Measurements from ENCODE around the gene PXDN. TPM values are rescaled to one million over a fixed set of nuclear protein-coding genes. Genes with fewer than 3 reads are reported as not detected.

Gene PXDN
- total and polyA plus RNA-seq, 2 of the 4 experiments (the other 2 are of a cell fraction), result 153 to 332 TPM

GRCh38 chr2:1757567-1757966 is 13.3 kb upstream of the PXDN start:
- peak overlapping the region; percentile 65 for H3K4ac ChIP-seq (ENCODE audit: low read depth, low read length)
- peak overlapping the region; percentile 13 for H4K91ac ChIP-seq (ENCODE audit: insufficient read depth, low read depth, low read length)
- no CpG with 5 or more reads among the region's 4 CpGs for WGBS, 2 experiments (ENCODE audit: extremely low coverage in 2 of 2, insufficient read length in 1 of 2)
- H3K79me1 ChIP-seq (ENCODE audit: low read depth in 1 of 2, low read length in 2 of 2), result peaks cover 0 to 12% of the 10 kb centered on the region in 2 experiments; a peak in 2 of 4 replicates
- peak overlapping the region; percentile 70; the same call in 1 of the 2 replicates for H2AK5ac ChIP-seq (ENCODE audit: low read depth, low read length)
- ATAC-seq (ENCODE audit: low read depth) (no peak), DNase-seq (no peak)
- H3K4me2 ChIP-seq (ENCODE audit: low read depth, low read length), result no peak overlapping the region
- no peak overlapping the region for H3K4me3 ChIP-seq (ENCODE audit: insufficient read depth, low read depth, low read length)
- no peak overlapping the region for H3K23ac ChIP-seq (ENCODE audit: low read depth, low read length)
- H2BK20ac ChIP-seq (ENCODE audit: low read depth, low read length), result peak overlapping the region; percentile 65
- peaks cover 2% of the 10 kb centered on the region; the same call in 1 of the 2 replicates for H3K9me3 ChIP-seq (ENCODE audit: control insufficient read depth, insufficient read depth, low read length)
- H3K27me3 ChIP-seq (ENCODE audit: control insufficient read depth, insufficient read depth, low read length), result no peaks in the 10 kb centered on the region
- ChIA-PET POLR2A (ENCODE audit: unreplicated experiment) (no interaction called here), CTCF (interaction anchor here (1.4 kb wide), 1 partner anchor 12 kb away, joined by 8 read pairs; no protein-coding TSS in a partner anchor)
- peak overlapping the region in 1 of 2 experiments; percentile 46; a peak in 1 of 4 replicates for H4K8ac ChIP-seq (ENCODE audit: low read depth in 2 of 2, low read length in 2 of 2)
- peaks cover 17% of the 10 kb centered on the region for H3K9me1 ChIP-seq (ENCODE audit: insufficient read depth, low read length)
- BruUV-seq (replicated peaks), result no TSS peak
- no peak overlapping the region for H2AFZ ChIP-seq (replicated peaks; ENCODE audit: low read length, poor library complexity)
- dilution Hi-C loops (cut with HindIII; ENCODE audit: low sequenced_read_pairs, unreplicated experiment), result no loop called here
- no peak overlapping the region for H3K27ac ChIP-seq (ENCODE audit: insufficient read depth, low read length)
- no peak overlapping the region for H3K18ac ChIP-seq (ENCODE audit: low read depth, low read length)
- H3K14ac ChIP-seq (replicated peaks; ENCODE audit: low read depth, low read length), result 0 out of 2 replicates have a peak overlapping the region, but pooled peaks have one; percentile 13
- H2BK5ac ChIP-seq (ENCODE audit: low read depth, low read length, poor library complexity, severe bottlenecking), result no peak overlapping the region
- H3K9ac ChIP-seq (ENCODE audit: low read depth, low read length), result no peak overlapping the region
- H3K56ac ChIP-seq (ENCODE audit: extremely low read depth, insufficient read depth, low read length), result no peak overlapping the region
- H4K20me1 ChIP-seq (ENCODE audit: insufficient read depth, low read length), result peaks cover 5% of the 10 kb centered on the region
- TF ChIP-seq CTCF (conservative IDR thresholded peaks at IDR 0.05; ENCODE audit: low read depth, low read length) (no peak), FOS (IDR thresholded peaks at IDR 0.05; ENCODE audit: low read depth, low read length) (no peak), ELK1 (IDR thresholded peaks at IDR 0.05; ENCODE audit: borderline replicate concordance, low read depth, low read length) (no peak), SMC3 (IDR thresholded peaks at IDR 0.05; ENCODE audit: low read depth, low read length) (no peak), RCOR1 (IDR thresholded peaks at IDR 0.05; ENCODE audit: insufficient replicate concordance, low read length) (no peak), MAFK (IDR thresholded peaks at IDR 0.05; ENCODE audit: low read depth, low read length) (no peak), NFE2L2 (IDR thresholded peaks at IDR 0.05; ENCODE audit: low read depth, low read length) (no peak), MAZ (IDR thresholded peaks at IDR 0.05; ENCODE audit: borderline replicate concordance, low read depth, low read length) (no peak), RFX5 (IDR thresholded peaks at IDR 0.05; ENCODE audit: low read depth, low read length) (no peak), USF2 (IDR thresholded peaks at IDR 0.05; ENCODE audit: low read depth, low read length) (no peak), CHD1 (IDR thresholded peaks at IDR 0.05; ENCODE audit: low read depth, low read length) (no peak), RAD21 (IDR thresholded peaks at IDR 0.05; ENCODE audit: low read length) (no peak), CEBPB (IDR thresholded peaks at IDR 0.05; ENCODE audit: low read depth, low read length) (no peak), BHLHE40 (IDR thresholded peaks at IDR 0.05; ENCODE audit: low read depth, low read length) (no peak), POLR2A (IDR thresholded peaks at IDR 0.05; ENCODE audit: low read depth, low read length) (no peak), MXI1 (IDR thresholded peaks at IDR 0.05; ENCODE audit: borderline replicate concordance, low read depth, low read length) (no peak)
- H2BK120ac ChIP-seq (ENCODE audit: low read depth, low read length), result peak overlapping the region; percentile 9
- intact Hi-C loops (cut with micrococcal nuclease), result no loop called here
- no peak overlapping the region for H4K5ac ChIP-seq (ENCODE audit: low read depth, low read length)
- peaks cover 23% of the 10 kb centered on the region for H3K4me1 ChIP-seq (ENCODE audit: control insufficient read depth, insufficient read depth, low read length)
- peak overlapping the region; percentile 21; the same call in 1 of the 3 replicates for H2BK15ac ChIP-seq (ENCODE audit: low read depth, low read length)
- H2AK9ac ChIP-seq (replicated peaks; ENCODE audit: low read depth, low read length, poor library complexity), result no peak overlapping the region
- no peaks in the 10 kb centered on the region for H3K36me3 ChIP-seq (ENCODE audit: control insufficient read depth, insufficient read depth, low read length)
- in situ Hi-C loops (cut with MboI; ENCODE audit: low sequenced_read_pairs), result loop anchor here (25.0 kb wide), 1 partner anchor 170 kb away; no protein-coding TSS in a partner anchor
